SK-N-MC (cell line): ENCODE data around the gene MTUS2.

Experiments
- EZH2 ChIP-seq: fragments of 200-600 bp; sonication (generic); IDR thresholded peaks from one replicate; pipeline ENCODE4 v1.6.1; 2017; ENCODE audit warnings: antibody characterized with exemption
- FOXP2 ChIP-seq: optimal IDR thresholded peaks from 2 replicates; pipeline ENCODE3; 2011; ENCODE audit warnings: mild to moderate bottlenecking, moderate library complexity; ENCODE audit not compliant: insufficient read depth; ENCODE audit errors: extremely low read length, control extremely low read depth
- POLR2AphosphoS5 ChIP-seq: IDR thresholded peaks from 2 replicates; pipeline ENCODE4 v1.6.1; 2012; ENCODE audit warnings: mild to moderate bottlenecking, low read depth, low read length, borderline replicate concordance

DNA sequence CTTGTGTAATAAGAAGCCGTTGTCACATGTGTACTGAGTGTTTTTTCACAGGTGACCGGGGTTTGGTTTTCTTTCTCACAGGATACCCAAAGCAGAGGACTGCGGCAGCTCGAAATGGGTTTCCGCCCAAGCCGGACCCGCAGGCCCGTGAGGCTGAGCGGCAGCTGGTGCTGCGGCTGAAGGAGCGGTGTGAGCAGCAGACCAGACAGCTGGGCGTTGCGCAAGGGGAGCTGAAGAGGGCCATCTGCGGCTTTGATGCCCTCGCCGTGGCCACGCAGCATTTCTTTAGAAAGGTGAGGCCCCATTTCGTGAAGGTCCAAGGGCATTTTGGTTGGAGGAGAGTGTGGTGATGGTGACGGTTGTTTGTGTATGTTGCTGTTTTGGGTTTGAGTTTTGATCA is 539.0 kb downstream of the MTUS2 start:
- TF ChIP-seq POLR2AphosphoS5 (no peak), EZH2 (no peak), FOXP2 (no peak)
